ENCODE data around the gene SLC43A1. TPM values are rescaled to one million over a fixed set of nuclear protein-coding genes. Genes with fewer than 3 reads are reported as not detected.

SLC43A1 gene
- total and polyA plus RNA-seq, 12 donors: 3.4 to 16.5 (median 5.0) TPM

DNA sequence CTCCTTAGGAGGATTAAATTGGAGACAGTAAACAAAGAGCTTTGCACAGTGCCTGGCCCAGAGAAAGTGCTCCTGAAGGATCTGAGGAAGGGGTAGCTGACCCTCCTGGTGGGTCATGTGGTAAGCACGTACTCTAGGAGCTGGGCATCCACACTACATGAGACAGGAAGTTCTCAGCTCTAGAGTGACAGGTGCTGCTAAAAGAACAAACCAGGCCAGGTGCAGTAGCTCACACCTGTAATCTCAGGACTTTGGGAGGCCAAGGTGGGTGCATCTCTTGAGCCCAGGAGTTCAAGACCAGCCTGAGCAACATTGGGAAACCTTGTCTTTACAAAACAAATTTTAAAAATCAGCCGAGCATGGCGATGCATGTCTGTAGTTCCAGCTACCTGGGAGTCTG, 13.1 kb downstream of the SLC43A1 start:
- Histone ChIP-seq H3K4me3 (no peak overlapping the region), H3K36me3 (peaks cover 0 to 30% (median 0%) of the 10 kb centered on the region in 9 donors), H3K4me1 (peaks cover 7 to 36% (median 30%) of the 10 kb centered on the region in 9 donors), H3K27me3 (no peaks in the 10 kb centered on the region), H3K27ac (peak overlapping the region in 5 of 10 donors; percentile 25 to 86 (median 53)), H3K9me3 (no peaks in the 10 kb centered on the region)
- ATAC-seq (no peak), DNase-seq (no peak)
- TF ChIP-seq CTCF (IDR thresholded peaks at IDR 0.05): no peak
- 89 to 100% methylated on average over 3 of the region's 3 CpGs for WGBS, 2 donors
- intact Hi-C loops (cut with DNase I): no loop called here

- no peaks in the 10 kb centered on the region for H3K9me3 ChIP-seq
Measured at GRCh38 chr11:57501953-57502352, 13.5 kb downstream of the SLC43A1 start.

DNA sequence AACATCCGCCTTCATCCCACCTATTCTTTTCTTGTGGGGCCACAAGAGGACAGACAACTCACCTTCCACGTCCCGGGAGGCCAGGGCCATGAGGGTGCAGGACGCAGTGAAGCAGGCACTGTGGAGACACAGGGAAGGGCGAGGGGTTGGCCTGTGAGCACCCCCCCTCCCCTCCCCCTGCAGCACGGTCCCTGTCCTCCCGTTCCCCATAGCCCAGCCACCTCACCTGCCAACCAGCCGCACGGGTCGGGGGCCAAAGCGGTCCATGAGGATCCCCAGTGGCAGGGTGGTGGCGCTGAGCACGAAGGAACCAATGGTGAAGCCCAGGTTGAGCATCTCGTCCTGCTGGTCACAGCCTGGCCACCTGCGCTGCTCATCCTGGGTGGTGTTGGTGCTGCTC, 14.6 kb downstream of the SLC43A1 start:
- no peak for TF ChIP-seq CTCF (IDR thresholded peaks at IDR 0.05)
- no peak overlapping the region for H3K4me3 ChIP-seq
- no peaks in the 10 kb centered on the region for H3K9me3 ChIP-seq
- H3K27ac ChIP-seq: peak overlapping the region in 9 of 10 donors; percentile 26 to 90 (median 81)
- H3K4me1 ChIP-seq: peaks cover 7 to 36% (median 30%) of the 10 kb centered on the region in 9 donors
- 93 to 97% methylated on average over 15 of the region's 15 CpGs for WGBS, 2 donors
- no peak for ATAC-seq
- intact Hi-C loops (cut with DNase I): no loop called here
- DNase-seq: no peak
- H3K27me3 ChIP-seq: no peaks in the 10 kb centered on the region
- H3K36me3 ChIP-seq: peaks cover 0 to 29% (median 0%) of the 10 kb centered on the region in 9 donors

More at GRCh38 chr11:57501953-57502352, 13.5 kb downstream of the SLC43A1 start:
- 59% methylated on average over 4 of the region's 4 CpGs for WGBS, 2 donors
- ATAC-seq (peak in 2 of 8 donors; percentile 42 to 55), DNase-seq (peak in 1 of 2 donors; percentile 34)
- H3K36me3 ChIP-seq: peaks cover 0 to 29% (median 0%) of the 10 kb centered on the region in 9 donors
- intact Hi-C loops (cut with DNase I): no loop called here
- H3K4me1 ChIP-seq: peaks cover 7 to 36% (median 30%) of the 10 kb centered on the region in 9 donors
- no peak overlapping the region for H3K4me3 ChIP-seq
- no peaks in the 10 kb centered on the region for H3K27me3 ChIP-seq
- TF ChIP-seq CTCF (IDR thresholded peaks at IDR 0.05): no peak
- H3K27ac ChIP-seq: peak overlapping the region in 5 of 10 donors; percentile 25 to 86 (median 53)

GRCh38 chr11:57500515-57500914, 15.0 kb downstream of the SLC43A1 start:
- H3K27me3 ChIP-seq: no peaks in the 10 kb centered on the region
- DNase-seq: peak in 1 of 2 donors; percentile 48
- WGBS, 2 donors: 61 to 75% methylated on average over 8 of the region's 8 CpGs
- H3K36me3 ChIP-seq: peaks cover 0 to 29% (median 0%) of the 10 kb centered on the region in 9 donors
- H3K4me1 ChIP-seq: peaks cover 7 to 36% (median 30%) of the 10 kb centered on the region in 9 donors
- ATAC-seq: peak in 6 of 8 donors; percentile 4 to 46 (median 12)
- no peaks in the 10 kb centered on the region for H3K9me3 ChIP-seq
- H3K27ac ChIP-seq: peak overlapping the region in 9 of 10 donors; percentile 26 to 90 (median 81)
- no peak overlapping the region for H3K4me3 ChIP-seq
- intact Hi-C loops (cut with DNase I): no loop called here
- no peak for TF ChIP-seq CTCF (IDR thresholded peaks at IDR 0.05)
